Left cardiac atrium (tissue), 4 donors: ENCODE measurements around the gene NTM. TPM values are rescaled to one million over a fixed set of nuclear protein-coding genes. Genes with fewer than 3 reads are reported as not detected.

Source experiments
- ATAC-seq, 2 donors: fragments of 200-7000 bp; cut with Tn5 transposase; one replicate each; pipeline ENCODE4 v1.9.1; 2020; ENCODE audit warnings: mild to moderate bottlenecking in 2 of 2, moderate library complexity in 2 of 2
- DNase-seq: peaks from one replicate; pipeline ENCODE4 v3.0.0-alpha.2; 2020
- intact Hi-C, 2 donors: fragments of 100-400 bp; cut with DNase I; formaldehyde crosslinking; loops; one replicate each; pipeline versions ENCODE4 v1.14.1 to v1.15.1; 2022 to 2023
- total RNA-seq, 2 donors: library from RNA; stranded (reverse); fragmentation: NEBNext Ultra II Directional; extraction: Animal tissue kit (Norgen Biotek cat#: 25700); gene quantifications; one replicate each; pipeline ENCODE4 v1.2.1, GENCODE V29; 2021
- donor health status: DM: no; HTN: yes; CAD: no.
- donor health status: DM: no; HTN: yes; CAD: no; lungs with severe emphysema.
- donor health status: DM: yes; HTN: yes; CAD: no.
- donor health status: Dilated cardiomyopathy.

NTM gene
- total RNA-seq, 2 donors from 2014 or later = 21.5 to 37.4 TPM

DNA sequence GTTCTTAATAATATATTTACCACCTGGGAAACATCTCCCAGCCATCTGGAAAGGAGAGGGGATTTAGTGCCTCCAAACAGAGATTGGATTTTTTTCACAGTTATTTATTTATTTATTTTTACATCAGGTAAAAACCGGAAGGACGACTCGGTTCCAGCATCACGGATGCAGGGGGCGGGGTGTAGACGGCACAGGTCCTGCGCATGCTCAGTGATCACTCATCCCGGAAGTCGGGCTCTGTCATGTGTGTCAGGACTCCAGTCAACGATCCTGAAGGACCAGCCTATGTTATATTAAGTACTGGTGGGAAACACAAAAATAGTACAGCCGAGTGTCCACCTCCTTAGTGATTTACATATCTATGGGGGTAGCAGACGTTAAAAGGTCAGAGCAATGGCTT, 467.6 kb downstream of the NTM start:
- DNase-seq = no peak
- intact Hi-C loops = no loop called here

DNA sequence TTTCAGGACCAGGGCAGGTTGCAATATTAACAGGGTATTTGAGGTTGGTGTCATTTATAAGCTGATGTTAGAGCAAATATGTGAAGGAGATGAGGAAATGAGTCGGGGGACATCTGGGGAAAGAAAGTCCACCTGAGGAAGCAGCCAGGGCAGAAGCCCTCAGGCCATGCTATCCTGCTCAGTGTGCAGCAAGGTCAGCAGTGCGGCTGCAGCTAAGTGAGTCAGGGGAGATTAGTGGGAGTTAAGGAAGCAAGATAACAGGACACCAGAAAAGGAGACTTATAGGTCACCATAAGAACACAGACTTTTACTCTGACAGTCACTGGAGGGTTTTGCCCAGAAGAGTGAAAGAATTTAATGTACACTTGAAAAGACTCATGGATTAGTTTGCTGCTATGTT, 468.9 kb downstream of the NTM start:
- DNase-seq (no peak), ATAC-seq (no peak)
- intact Hi-C loops = no loop called here

More for the DNA sequence above, 467.6 kb downstream of the NTM start:
- no peak for ATAC-seq

DNA sequence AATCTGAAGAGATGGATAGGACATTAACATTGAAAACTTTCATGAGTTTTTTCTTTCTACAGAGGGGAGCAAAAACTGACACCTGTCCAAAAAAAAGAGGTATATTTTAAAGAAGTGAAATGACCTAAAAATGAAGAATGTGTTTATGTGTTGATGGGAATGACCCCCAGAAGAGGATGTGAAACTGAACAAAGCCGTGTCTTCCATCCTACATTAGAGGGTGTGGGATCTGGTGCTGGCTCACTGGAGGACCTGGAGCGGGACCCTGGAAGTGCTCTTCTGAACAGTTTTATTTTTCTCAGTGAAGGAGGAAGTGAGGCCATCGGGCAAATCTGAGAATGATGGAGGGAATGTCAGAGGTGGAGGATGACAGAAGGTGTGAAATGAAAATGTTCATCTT, 470.1 kb downstream of the NTM start:
- ATAC-seq (no peak), DNase-seq (no peak)
- intact Hi-C loops = no loop called here

DNA sequence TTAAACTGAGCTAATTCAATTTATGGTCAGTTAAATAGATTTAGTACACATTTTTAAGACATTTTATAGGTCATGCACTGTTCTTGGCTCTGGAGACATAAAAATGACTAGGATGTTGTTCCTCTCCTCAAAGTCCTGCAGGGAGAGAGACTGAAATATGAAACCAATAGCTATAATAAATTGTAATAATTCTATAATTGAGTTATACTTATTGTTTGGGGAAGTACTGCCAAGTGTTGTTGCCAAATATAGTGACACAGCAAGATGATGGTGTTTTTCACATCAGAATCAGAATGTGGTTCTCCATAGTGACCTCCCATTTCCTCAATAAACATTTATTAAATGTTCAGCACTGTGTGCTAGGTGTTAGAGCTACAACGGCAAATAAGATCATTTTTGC, 470.6 kb downstream of the NTM start:
- DNase-seq = no peak
- intact Hi-C loops = no loop called here
- no peak for ATAC-seq

DNA sequence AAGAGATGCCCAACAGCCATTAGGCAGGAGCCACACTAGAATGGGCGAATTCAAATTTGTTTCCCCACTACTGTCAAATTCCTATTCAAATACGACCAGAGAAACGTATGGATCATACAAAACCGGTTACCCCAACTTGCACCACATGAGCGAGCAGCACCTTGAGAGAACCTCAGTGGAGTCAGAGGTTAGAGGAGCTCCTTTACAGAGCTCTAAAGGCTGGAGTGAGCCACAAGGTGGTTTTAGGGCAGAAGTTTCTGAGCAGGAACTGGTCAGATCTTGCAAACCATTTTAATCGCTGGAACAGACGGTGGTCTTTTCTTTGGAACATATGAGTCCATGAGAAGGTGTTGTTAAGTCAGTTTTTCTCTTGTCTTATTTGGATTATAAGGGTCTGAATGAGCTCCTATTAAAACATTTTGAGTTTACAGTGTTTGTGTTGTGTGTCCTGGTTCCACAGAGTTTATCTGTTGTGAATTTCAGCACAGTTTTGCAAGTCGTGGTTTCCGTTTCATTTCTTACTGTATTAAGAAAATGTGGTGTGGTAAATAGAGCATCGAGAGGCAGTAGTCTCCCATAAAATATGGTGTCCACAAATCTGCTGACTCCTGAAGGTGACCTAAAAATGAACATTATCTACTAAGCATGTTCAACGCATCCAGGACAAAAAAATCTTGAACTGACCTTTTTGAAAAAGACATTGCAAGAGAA, 471.7 kb downstream of the NTM start:
- no peak for ATAC-seq
- DNase-seq = no peak
- intact Hi-C loops = no loop called here

DNA sequence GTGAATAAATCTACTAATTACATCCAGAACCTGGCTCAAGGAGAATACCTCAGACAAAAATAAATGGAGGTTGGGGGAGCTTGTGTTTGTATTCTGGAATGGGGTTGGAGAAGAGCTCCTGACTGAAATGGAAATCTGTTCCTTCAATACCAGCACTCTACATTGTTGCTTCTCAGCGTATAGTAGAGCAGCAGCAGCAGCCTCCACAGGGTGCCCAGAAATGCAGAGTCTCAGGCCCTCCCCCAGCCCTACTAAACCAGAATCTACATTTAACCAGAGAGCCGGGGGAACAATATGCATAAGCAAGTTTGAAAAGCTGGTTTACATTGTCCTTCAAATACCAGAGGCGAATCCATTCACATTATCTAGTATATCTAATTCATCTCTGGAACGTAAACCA, 474.8 kb downstream of the NTM start:
- intact Hi-C loops = no loop called here
- ATAC-seq (no peak), DNase-seq (no peak)

DNA sequence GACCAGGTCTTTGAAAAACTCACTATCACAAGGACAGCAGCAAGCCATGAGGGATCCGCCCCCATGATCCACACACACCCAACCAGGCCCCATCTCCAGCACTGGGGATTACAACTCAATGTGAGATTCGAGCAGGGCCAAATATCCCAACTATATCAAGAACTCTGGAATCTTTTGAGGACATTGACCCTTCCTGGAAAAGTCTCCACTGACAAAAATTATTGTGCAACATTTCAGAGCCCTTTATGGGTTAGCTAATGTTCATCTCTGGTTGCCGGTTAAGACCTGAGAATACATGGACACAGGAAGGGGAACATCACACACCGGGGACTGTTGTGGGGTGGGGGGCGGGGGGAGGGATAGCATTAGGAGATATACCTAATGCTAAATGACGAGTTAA, 479.1 kb downstream of the NTM start:
- no peak for DNase-seq
- ATAC-seq = no peak
- intact Hi-C loops = no loop called here

DNA sequence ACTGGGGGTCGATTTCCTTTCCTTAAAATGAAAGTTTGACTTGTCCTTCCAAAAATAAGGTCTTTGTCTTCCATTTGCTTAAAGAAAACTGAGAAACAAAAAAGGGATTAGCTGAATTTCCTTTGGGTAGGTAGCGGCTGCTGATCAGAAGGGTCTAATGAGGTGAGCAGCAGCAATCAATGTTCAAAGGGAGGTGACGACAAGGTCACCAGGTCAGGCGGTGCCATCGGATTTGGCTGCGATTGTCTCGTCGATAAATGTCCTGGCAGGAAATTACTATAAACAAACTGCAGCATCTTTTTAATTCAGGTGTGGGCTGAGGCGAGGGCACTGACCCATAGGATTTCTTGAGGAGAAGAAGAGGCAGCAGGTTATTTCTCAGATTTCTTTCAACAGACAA, 480.1 kb downstream of the NTM start:
- intact Hi-C loops = no loop called here
- ATAC-seq = no peak

DNA sequence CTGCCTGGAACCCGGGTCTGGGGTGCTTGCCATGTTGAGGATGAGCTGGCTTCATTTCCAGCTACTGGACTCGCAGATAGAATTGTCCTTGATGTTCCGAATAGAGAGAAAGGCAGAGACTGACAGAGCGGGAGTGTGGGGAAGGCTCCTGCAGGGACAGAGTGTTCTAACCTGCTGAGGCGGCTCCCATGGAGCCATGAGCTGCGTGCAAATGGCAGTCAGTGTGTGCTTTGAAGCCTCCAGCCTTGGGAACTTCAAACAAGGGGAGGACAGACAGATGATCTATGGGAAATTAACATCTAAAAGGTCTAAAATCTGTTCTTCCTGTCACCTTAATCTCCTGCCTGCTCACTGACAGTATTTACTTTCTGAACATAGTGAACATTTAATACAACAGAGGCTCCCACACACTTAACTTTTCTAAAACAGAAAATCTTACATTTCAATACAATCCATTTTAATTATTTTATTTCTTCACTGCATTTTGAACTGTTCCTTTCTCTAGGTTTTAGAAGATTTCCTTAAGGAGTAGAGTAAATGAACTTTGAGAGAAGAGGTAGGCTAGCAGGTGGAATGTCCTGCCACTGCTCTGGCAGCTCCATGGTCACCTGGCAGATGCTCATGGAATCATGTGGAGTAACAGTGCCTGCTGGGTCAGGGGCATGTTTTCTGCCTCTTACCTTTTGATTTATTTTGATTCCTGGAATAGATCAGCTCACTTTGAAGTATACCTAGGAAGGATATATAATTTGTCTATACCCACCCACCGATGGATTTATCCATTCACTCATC, 481.7 kb downstream of the NTM start:
- DNase-seq (no peak), ATAC-seq (no peak)
- intact Hi-C loops = no loop called here

More for the DNA sequence above, 480.1 kb downstream of the NTM start:
- DNase-seq = no peak

DNA sequence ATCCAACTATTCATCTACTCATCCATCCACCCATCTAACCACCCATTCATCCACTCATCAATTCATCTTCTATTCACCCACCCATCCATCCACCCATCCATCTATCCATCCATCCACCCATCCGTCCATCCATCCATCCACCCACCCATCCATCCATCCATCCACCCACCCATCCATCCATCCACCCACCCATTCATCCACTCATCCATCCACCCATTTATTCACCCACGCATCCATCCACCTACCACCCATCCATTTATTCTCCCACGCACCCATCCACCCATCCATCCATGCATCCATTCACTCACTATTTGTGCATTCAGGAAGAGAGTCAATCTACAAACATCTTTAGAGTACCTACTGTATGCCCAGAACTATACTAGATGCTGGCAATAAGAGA, 482.3 kb downstream of the NTM start:
- intact Hi-C loops = no loop called here

DNA sequence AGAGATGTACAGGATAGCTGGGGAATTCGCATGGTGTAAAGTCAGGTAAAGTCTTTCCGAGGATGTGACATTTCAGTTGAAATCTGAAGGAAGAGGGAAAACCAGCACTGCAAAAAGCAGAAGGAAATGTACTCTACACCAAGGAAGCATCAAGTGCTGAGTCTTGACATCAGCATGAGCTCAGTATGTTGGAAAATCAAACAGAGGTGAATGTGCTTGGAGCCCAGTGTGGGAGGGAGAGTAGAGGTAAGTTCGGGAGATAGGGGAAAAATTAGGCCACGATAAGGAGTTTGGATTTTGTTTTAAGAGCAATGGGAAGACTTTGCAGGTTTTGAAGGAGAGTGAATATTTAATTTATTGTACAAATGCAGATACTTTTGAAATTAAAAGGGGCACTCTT, 484.0 kb downstream of the NTM start:
- intact Hi-C loops = no loop called here
- no peak for DNase-seq
- ATAC-seq = no peak

More for the DNA sequence above, 482.3 kb downstream of the NTM start:
- no peak for DNase-seq
- ATAC-seq = no peak

DNA sequence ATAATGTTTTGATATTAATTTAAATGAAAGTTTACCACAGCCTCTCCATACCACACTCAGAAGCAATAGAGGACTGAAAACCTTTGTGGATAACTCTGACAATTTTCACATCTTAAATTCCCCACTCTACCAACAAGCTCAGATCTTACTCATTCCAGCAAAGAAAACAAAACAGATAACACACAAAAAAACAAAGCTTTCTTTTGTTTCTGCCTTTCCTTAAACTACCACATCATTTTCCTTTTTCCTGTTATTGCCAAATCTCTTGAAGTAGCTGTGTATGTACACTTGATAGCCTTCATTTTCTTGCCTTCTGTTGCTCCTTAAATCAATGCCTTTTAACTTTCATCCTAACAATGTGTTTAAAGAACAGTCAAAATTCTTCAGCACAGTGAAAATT, 484.9 kb downstream of the NTM start:
- intact Hi-C loops = no loop called here
- no peak for DNase-seq
- ATAC-seq = no peak

DNA sequence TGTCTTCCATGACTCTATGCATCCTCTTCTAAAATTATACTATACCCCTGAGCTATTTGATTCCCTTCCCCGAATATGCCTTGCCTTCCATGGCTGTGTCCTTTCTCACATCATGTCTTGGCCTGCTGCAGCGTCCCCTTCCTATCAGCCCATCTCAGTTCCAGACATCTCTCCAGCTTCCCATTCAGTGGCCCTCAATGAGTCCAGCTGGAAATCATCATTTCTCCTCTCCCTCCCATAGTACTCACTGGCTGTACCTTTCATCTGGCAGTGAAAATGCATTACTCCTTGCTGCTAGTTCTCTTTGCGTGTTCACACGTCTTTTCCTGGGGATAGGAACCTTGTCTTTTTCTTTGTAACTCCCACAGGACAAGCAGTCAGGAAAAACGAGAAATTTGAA, 486.8 kb downstream of the NTM start:
- intact Hi-C loops = no loop called here

DNA sequence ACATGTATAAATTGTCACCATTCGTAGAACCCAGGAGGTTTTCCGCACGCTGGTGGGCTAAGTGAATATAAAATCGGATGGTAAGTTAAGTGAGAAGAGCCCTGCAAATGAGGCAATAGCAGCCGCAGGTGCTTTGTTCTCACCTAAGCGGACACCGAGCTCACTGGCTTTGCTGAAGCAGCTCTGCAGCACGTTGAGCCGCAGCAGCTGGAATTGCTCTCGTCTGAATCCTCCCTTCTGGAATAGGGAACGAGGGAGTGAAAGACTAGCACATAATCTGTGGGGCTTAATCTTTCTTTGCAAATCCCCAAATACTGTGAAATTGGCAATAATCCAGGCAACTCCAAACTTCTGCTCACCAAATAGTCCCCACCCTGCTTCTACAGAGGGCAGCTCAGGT, 488.1 kb downstream of the NTM start:
- no peak for ATAC-seq
- DNase-seq = no peak
- intact Hi-C loops = no loop called here

More for the DNA sequence above, 486.8 kb downstream of the NTM start:
- ATAC-seq = no peak
- no peak for DNase-seq

DNA sequence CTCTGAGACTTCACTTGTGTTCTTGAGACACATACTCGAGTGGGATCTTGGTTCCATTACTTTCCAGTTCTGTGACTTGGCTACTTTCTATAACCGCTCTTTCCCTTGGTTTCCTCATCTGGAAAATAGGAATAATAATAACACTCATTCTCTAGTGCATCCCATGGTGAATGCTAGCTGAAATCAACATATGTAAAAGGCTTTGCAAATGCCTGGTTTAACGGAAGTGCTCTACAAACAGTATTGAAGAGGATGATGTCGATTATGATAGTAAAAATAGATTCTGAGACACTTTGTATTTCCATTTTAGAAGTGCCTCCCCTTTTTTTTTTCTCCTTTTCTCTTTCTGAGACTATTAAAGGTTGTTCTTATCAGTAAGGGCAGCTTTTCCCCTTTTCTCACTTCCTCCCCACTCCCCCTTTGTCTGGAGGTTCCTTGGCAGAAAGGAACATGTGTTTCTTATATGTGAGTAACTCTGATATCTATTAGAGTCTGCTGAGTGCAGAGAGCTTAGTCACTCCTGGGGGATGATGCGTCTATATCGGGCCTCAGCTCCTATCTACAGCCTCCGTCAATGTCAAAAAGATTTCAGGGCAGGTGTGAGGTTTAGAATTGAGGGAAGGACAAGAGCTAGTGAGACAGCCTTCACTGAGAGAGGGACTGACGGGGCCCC, 489.3 kb downstream of the NTM start:
- intact Hi-C loops = loop anchor here in 1 of 2 donors (10.0 kb wide), 1 partner anchor 475 kb away; no protein-coding TSS in a partner anchor

DNA sequence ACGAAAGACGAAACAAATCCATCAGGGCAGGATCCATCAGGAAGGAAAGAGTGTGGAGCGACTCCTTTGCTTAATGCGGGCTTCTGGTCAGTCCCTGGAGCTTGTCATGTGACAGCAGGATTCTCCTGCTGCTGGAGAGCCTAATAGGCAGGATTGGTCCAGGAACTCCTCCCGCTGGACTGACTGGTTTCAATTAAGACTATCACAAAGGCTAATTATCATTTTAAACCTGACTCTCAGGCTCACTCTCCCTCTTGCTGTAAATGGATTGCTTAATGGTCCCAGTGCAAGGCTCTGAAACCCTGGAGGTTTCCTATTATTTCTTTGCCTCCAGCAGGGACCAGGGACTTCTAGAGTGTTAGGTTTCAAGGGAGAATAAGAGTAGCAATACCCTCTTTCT, 493.8 kb downstream of the NTM start:
- intact Hi-C loops = loop anchor here in 1 of 2 donors (10.0 kb wide), 1 partner anchor 471 kb away; no protein-coding TSS in a partner anchor
- ATAC-seq = no peak

More for the DNA sequence above, 489.3 kb downstream of the NTM start:
- ATAC-seq (peak in 1 of 2 donors; percentile 90), DNase-seq (no peak)

DNA sequence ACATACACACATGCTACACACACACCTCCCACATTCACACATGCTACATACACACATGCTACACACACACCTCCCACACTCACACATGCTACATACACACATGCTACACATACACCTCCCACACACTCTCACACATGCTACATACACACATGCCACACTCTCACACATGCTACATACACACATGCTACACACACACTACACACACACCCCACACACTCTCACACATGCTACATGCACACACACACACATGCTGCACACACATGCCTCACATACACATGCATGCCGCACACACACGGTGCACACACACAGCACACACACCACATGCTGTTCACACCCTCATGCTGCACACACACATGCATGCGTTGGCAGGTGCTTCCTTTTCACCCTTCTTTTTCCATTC, 495.4 kb downstream of the NTM start:
- intact Hi-C loops = loop anchor here in 1 of 2 donors (5.0 to 10.0 kb wide), 3 partner anchors 261 to 536 kb away; no protein-coding TSS in a partner anchor
- DNase-seq (no peak), ATAC-seq (no peak)

More for the DNA sequence above, 493.8 kb downstream of the NTM start:
- DNase-seq = no peak

DNA sequence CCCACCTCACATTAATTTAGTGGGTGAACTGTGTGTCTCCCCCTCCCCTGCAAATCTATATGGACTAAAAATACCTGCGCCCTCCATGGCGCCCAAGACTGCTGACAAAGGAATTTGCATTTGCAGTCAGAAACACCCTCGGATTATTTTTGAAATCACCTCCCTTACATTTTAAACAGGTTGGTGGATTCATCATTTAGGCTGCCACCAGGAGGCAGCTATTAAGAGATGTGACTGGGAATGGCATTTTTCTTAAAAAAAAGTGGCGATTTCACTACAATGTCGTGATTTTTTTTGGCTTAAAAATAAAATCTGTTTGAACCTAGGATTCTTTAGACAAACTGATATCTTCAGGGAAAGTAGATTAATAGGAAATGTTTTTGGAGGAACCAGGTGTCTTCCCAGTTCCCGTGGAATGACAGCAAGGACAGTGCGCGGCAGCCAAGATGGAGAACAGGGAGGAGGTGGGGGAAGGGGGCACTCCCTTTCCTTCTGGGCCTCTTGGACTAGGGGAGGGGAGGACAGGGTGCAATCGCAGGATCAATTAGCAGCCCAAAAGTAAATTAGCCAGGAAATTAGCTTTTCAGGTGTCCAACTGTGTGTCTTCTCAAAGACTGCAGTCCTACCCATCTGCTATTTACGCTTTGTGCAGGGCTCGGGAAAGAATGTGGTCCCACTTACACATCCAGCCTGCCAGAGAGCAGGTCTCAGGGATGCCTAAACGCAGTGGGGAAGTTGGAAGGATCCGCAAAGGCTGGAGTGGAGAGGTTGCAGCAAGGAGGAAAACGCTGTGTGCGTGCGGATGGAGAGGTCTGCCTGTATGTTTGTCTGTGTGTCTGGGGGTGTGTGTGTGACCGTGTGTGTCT, 496.4 kb downstream of the NTM start:
- ATAC-seq (no peak), DNase-seq (no peak)
- intact Hi-C loops = loop anchor here in 1 of 2 donors (5.0 to 10.0 kb wide), 3 partner anchors 261 to 536 kb away; no protein-coding TSS in a partner anchor
